DMS 273 (cell line): Measurements from ENCODE around the gene FRS3.

Experiments
- DNase-seq: peaks from one replicate; lab custom pipeline; 2025; ENCODE audit not compliant: unreplicated experiment; lab: John Stamatoyannopoulos, UW

FRS3 gene

GRCh38 chr6:41791305-41791704 lies 11.6 kb upstream of the FRS3 start:
- no peak for DNase-seq

GRCh38 chr6:41790045-41790444 lies 10.3 kb upstream of the FRS3 start:
- DNase-seq: no peak

GRCh38 chr6:41789390-41789724 lies 9.7 kb upstream of the FRS3 start:
- DNase-seq: no peak

- DNase-seq: peak; percentile 98
Observed at GRCh38 chr6:41787219-41787917, 7.7 kb upstream of the FRS3 start, which contains the start of gene TOMM6. Gene TOMM6, plus strand, starts transcription at chr6:41787694. Its CDS starts 4 bp downstream, at chr6:41787698.

- peak; percentile 95 for DNase-seq
Observed at GRCh38 chr6:41786451-41787218, 6.9 kb upstream of the FRS3 start.

DNA sequence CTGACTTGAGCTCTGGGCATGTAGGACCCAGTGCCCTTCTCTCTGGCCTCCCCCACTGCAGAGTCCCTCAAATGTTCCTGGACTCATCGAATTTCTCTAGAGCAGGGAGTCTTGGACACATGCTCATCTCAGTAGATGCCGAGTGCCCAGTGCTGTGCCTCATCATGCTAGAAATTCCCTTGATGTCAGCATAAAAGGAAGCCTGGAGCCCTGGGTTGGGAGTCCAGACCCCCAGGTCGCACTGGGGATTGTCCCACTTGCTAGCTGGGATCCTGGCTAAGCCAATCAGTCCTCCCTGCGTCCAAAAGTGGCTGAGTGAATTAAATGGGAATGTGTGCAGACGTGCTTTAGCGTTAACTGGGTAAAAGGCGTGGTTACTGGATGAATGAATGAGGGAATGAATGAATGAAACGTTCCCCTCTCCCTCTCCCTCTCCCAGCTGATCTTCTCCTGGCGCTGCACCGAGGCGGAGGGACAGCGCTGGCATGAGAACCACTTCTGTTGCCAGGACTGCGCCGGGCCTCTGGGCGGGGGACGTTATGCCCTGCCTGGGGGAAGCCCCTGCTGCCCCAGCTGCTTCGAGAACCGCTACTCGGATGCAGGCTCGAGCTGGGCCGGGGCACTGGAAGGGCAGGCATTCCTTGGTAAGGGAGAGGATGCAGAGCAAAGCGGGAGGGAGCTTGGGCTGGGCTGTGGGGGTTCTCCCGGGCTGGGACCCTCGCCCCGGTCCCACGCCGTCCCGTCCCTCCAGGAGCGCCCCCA lies 6.2 kb upstream of the FRS3 start:
- peak; percentile 67 for DNase-seq

DNA sequence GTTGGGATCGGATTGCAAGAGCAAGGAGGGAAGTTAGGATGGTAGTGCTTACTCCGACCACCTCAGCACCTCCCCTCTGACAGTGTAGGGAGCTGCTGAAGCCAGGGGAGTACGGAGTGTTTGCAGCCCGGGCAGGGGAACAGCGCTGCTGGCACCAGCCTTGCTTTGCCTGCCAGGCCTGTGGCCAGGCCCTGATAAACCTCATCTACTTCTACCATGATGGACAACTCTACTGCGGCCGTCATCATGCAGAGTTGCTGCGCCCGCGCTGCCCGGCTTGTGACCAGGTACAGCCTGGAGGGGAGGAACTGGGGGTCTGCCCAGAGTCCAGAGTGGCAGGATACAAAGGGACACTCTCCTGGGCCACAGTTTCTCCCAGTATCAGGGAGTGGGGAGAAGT lies 5.6 kb upstream of the FRS3 start:
- DNase-seq: no peak

DNA sequence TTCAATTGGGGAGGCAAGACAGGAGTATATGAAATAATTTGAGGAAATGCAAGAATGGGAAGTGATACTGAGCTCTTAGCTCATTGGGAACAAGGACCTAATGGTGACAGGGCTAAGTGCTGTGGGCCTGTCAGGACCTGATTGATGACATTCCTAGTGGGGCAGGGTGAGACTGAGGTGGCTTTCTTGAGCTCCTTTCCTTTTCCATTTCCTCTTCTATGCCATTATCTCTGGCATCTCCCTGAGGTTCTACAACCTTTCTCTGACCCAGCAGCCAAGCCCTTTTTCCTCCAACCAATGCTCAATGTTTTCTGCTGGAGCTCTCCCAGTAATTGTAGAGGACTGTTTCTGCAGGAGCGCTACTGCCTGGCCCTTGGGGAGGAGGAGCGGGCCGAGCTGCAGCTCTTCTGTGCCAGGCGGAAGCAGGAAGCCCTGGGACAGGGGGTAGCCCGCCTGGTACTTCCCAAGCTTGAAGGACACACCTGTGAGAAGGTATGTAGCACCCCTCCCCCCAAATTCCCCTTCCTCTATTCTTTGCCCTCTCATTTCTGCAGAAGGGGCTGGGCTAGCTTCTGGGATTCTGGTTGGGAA lies 5.0 kb upstream of the FRS3 start:
- DNase-seq: no peak

- DNase-seq: no peak
Observed at GRCh38 chr6:41783106-41783780, 3.5 kb upstream of the FRS3 start.

- DNase-seq: no peak
Observed at GRCh38 chr6:41781366-41781730, 1.6 kb upstream of the FRS3 start.

- peak; percentile 62 for DNase-seq
Observed at GRCh38 chr6:41780551-41781365, 1.1 kb upstream of the FRS3 start, which contains the start of gene PRICKLE4. Gene PRICKLE4, plus strand, starts transcription at chr6:41780782. Its CDS starts 2,692 bp downstream, at chr6:41783474.

- no peak for DNase-seq
Observed at GRCh38 chr6:41779336-41779735, 364 bp downstream of the FRS3 start.

DNA sequence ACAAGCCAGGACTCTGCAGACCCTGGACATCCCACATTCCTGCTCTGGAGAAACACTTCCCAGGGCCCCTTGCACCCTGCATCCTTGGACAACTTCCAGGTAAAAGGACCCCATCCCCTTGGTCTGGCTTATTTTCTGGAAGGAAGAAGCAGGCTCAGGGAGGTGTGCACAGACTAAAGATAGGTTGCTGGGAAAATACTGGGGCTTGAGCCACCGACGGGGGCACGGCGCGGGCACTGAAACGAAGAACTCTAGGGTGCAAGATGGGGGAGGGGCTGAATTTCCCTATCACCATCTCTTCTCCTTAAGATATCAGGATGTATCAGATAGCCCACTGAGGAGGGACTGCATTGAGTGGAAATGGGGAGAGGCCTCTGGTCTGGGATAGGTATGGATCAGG lies 805 bp downstream of the FRS3 start:
- DNase-seq: no peak

- DNase-seq: no peak
Observed at GRCh38 chr6:41777551-41778285, 2.0 kb downstream of the FRS3 start.

- no peak for DNase-seq
Observed at GRCh38 chr6:41775293-41775882, 4.3 kb downstream of the FRS3 start.

GRCh38 chr6:41774841-41775240 lies 4.9 kb downstream of the FRS3 start:
- no peak for DNase-seq

DNA sequence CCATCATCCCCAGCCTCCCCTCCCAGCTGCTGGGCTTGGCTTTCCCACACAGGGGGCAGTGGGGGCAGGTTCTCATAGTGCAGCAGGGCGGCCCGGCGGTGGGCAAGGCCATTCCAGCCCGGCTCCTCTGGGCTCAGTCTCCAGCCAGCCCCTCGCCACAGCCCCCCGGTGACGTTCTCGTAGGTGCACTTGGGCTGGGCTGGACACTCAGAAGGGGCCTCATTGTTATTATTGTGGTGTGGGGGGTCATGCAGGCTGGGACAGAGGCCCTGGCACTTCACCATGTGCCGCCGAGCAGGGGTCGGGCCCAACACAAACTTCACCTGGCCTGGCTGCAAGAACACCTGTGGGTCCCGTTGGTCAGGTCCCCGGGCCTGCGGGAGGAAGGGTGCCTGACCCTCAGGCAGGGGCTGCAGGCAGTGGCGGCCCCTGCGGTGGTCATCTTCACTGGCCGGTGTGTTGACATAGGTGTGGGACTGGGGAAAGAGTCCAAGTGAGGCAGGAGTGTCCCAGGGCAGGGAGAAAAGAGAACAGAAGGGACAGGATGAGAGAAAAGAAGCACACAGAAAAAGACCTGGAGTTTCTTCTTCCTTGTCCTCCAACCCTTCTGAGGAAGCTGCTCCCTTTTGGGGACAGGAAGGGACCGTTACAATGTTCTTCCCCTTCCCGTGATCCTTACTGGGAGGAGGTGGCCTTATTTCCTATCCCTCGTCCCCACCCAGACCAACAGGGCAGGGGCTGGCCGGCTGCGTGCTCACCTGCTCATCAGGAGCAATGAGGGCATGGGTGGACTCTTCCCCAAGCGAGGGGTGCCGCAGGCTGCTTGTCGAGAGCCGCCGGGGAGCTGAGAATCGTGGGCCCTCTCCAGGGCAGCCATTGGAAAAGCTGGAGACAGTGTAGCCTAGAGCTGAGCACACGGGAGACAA lies 8.4 kb downstream of the FRS3 start:
- no peak for DNase-seq
